Fibroblast of lung (primary cell): ENCODE measurements around the gene PRSS36.

Source experiments
- CTCF ChIP-seq, 2 donors: IDR thresholded peaks in 1 of 2; conservative IDR thresholded peaks in 1 of 2; 1 replicate in 1 of 2; 2 replicates in 1 of 2; pipeline ENCODE4 v1.5.1; 2011 to 2012; ENCODE audit warnings: low read length in 2 of 2, control low read depth in 1 of 2, inconsistent platforms in 1 of 2, low read depth in 1 of 2, mild to moderate bottlenecking in 1 of 2
- EZH2 ChIP-seq: IDR thresholded peaks from 2 replicates; pipeline ENCODE4 v1.5.1; 2012; ENCODE audit warnings: low read length, control low read depth, mild to moderate bottlenecking; ENCODE audit errors: missing control alignments

DNA sequence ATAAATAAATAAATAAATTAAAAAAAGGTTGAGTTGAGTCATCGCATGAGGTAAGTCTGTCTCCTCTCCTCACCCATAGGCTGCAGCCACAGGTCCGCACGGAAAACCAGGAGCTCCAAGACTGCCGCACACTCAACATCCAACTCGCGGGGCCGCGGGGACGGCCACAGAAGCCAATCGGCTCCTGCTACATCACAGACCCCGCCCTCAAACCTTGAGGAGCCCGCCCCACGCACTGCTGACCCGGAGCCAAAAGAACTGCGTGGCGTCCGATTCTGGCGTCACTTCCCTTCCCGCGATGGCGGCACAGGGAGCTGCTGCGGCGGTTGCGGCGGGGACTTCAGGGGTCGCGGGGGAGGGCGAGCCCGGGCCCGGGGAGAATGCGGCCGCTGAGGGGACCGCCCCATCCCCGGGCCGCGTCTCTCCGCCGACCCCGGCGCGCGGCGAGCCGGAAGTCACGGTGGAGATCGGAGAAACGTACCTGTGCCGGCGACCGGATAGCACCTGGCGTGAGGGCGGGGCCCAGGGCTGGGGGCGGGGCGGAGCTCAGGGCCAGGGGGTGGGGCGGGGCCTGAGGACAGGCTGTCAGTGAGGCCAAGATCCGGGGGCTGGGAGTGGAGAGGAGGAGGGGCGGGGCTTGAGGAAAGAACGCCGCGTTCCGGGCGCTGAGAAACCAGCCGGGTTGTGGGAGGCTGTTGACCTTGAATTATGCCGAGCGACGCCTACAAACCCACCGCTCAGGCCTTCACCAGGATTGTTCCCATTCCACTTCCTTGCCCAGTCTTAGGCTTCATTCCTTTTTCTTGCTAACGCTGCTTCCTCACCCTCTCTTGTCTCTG lies 32.3 kb downstream of the PRSS36 start, which contains the start of gene KAT8:
- no peak for TF ChIP-seq EZH2
- no peak for TF ChIP-seq CTCF (conservative IDR thresholded peaks at IDR 0.05 in 1 of 2, IDR thresholded peaks at IDR 0.05 in 1 of 2; ENCODE audit: low read depth in 1 of 2, low read length in 2 of 2)
